SK-N-MC (cell line): ENCODE data around the gene REC8.
A peak's percentile ranks its signal among the peaks of the same experiment; 100 is the strongest.

Experiments used
- DNase-seq: peaks from one replicate; pipeline ENCODE4 v3.0.0-alpha.2; 2011; ENCODE audit warnings: low read depth, low spot score
- H3K27ac ChIP-seq: fragments of 200-600 bp; sonication (generic); 2 replicates; pipeline ENCODE4 v1.5.1; 2016; ENCODE audit warnings: mixed run types
- H3K36me3 ChIP-seq: fragments of 200-600 bp; sonication (generic); 2 replicates; pipeline ENCODE4 v1.6.1; 2017; ENCODE audit warnings: antibody characterized with exemption, low read length, mixed read lengths; ENCODE audit not compliant: insufficient read depth
- H3K4me3 ChIP-seq: fragments of 200-600 bp; sonication (generic); 2 replicates; pipeline ENCODE4 v1.5.1; 2016
- H3K9ac ChIP-seq: fragments of 200-600 bp; sonication (generic); 2 replicates; pipeline ENCODE4 v1.8.0; 2017; ENCODE audit warnings: mixed run types, mixed read lengths; ENCODE audit not compliant: insufficient read length
- H3K9me3 ChIP-seq: fragments of 200-600 bp; sonication (generic); 2 replicates; pipeline ENCODE4 v1.6.1; 2017; ENCODE audit warnings: low read depth, mild to moderate bottlenecking, antibody characterized with exemption, low read length, moderate library complexity, mixed read lengths
- EZH2 ChIP-seq: fragments of 200-600 bp; sonication (generic); IDR thresholded peaks from one replicate; pipeline ENCODE4 v1.6.1; 2017; ENCODE audit warnings: antibody characterized with exemption
- FOXP2 ChIP-seq: optimal IDR thresholded peaks from 2 replicates; pipeline ENCODE3; 2011; ENCODE audit warnings: mild to moderate bottlenecking, moderate library complexity; ENCODE audit not compliant: insufficient read depth; ENCODE audit errors: extremely low read length, control extremely low read depth
- POLR2AphosphoS5 ChIP-seq: IDR thresholded peaks from 2 replicates; pipeline ENCODE4 v1.6.1; 2012; ENCODE audit warnings: mild to moderate bottlenecking, low read depth, low read length, borderline replicate concordance

The REC8 gene

DNA sequence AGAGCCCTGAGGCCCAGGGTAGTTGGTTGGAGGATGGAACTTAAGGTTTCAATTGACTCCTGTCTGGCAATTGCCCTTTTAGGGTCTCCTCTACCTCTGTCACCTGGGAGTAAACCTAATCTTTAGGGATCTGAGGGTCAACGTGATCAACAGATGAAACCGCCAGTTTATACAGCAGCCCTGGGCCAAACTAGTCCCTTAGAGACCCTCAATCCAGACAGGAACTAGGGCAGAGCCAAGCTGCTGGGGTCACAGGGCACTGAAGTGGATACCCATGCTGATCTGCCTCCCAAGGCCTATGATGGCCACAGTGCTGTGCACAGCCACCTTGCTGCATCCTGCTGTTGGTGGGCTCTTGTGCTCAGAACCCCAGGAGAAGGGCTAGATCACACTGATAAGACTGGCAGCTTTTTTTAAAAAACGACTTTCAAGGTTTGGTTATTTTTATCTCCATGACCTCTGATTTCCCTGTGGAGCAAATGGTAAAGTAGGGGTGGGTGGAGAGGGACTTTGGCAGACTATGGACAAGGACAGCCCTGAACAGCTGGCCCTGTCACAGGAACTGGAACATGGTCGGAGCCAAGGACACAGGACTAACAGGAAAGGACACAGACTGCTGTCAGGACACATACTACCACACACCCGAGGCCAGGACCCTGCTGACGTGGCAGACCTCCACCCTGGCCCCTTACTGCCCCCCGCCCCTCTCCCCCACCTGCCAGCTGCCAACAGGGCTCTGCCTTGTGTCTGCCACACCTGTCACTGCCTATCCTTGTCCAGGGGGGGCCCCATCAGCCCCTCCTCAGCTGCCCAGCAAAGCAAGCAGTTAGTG is 40.9 kb upstream of the REC8 start:
- no peak for DNase-seq
- no peaks in the 10 kb centered on the region for H3K36me3 ChIP-seq
- H3K9ac ChIP-seq: no peak overlapping the region
- TF ChIP-seq EZH2: no peak
- no peak for TF ChIP-seq POLR2AphosphoS5
- TF ChIP-seq FOXP2: no peak
- no peaks in the 10 kb centered on the region for H3K9me3 ChIP-seq
- no peak overlapping the region for H3K4me3 ChIP-seq
- no peak overlapping the region for H3K27ac ChIP-seq

DNA sequence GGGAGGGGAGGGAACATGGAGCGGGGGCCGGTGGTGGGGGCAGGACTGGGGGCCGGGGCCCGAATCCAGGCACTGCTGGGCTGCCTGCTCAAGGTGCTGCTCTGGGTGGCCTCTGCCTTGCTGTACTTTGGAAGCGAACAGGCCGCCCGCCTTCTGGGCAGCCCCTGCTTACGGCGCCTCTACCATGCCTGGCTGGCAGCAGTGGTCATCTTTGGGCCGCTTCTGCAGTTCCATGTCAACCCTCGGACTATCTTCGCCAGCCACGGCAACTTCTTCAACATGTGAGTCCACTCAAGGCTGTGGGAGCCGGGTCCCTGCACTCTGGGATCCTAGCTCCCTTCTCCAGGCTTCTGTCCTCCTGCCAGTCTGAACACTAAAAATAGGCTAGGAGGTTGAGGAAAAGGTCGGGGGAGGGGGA is 40.3 kb upstream of the REC8 start:
- DNase-seq: no peak
- no peak for TF ChIP-seq POLR2AphosphoS5
- TF ChIP-seq FOXP2: no peak
- TF ChIP-seq EZH2: no peak
- Histone ChIP-seq H3K36me3 (no peaks in the 10 kb centered on the region), H3K9ac (no peak overlapping the region), H3K9me3 (no peaks in the 10 kb centered on the region), H3K4me3 (no peak overlapping the region), H3K27ac (no peak overlapping the region)

GRCh38 chr14:24132061-24132685 is 39.7 kb upstream of the REC8 start:
- DNase-seq: no peak
- H3K4me3 ChIP-seq: no peak overlapping the region
- TF ChIP-seq EZH2 (no peak), FOXP2 (no peak), POLR2AphosphoS5 (no peak)
- no peaks in the 10 kb centered on the region for H3K9me3 ChIP-seq
- H3K27ac ChIP-seq: no peak overlapping the region
- no peaks in the 10 kb centered on the region for H3K36me3 ChIP-seq
- H3K9ac ChIP-seq: no peak overlapping the region

GRCh38 chr14:24132976-24133375 is 38.9 kb upstream of the REC8 start:
- Histone ChIP-seq H3K36me3 (peaks cover under 1% of the 10 kb centered on the region; the same call in 1 of the 2 replicates), H3K9me3 (no peaks in the 10 kb centered on the region), H3K27ac (no peak overlapping the region), H3K4me3 (no peak overlapping the region), H3K9ac (no peak overlapping the region)
- no peak for DNase-seq
- no peak for TF ChIP-seq FOXP2
- no peak for TF ChIP-seq EZH2
- no peak for TF ChIP-seq POLR2AphosphoS5

DNA sequence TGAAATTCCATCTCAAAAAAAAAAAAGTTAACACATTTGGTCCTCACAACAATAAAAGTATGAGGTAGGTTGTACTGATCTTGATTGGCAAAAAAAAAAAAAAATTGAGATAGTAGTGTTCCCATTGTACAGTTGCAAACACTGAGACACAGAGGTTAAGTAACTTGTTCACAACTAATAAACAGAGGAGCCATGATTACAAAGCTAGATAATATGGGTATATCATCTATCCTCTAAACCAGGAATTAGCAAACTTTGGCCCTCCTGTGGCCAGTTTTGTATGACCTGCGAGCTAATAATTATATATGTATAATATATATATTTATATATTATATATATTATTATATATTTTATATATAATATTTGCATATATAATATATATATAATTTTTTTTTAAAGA is 38.1 kb upstream of the REC8 start:
- TF ChIP-seq EZH2 (no peak), FOXP2 (no peak), POLR2AphosphoS5 (no peak)
- H3K9ac ChIP-seq: no peak overlapping the region
- no peak for DNase-seq
- no peaks in the 10 kb centered on the region for H3K9me3 ChIP-seq
- no peak overlapping the region for H3K27ac ChIP-seq
- H3K36me3 ChIP-seq: peaks cover 8% of the 10 kb centered on the region
- H3K4me3 ChIP-seq: no peak overlapping the region

DNA sequence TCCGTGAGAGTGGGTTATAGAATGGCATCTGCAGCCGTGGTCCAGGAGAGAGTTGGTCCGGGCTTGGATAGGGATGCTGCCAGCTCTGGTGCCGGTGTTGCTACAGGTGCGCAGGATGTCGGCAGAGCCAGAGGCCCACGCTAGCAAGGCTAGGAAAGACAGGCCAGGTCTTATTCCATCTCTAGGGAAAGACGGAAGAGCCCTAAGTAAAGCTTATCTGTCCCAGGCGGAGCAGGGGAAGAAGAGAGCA is 36.4 kb upstream of the REC8 start:
- no peak for DNase-seq
- no peaks in the 10 kb centered on the region for H3K9me3 ChIP-seq
- peaks cover 19% of the 10 kb centered on the region for H3K36me3 ChIP-seq
- TF ChIP-seq EZH2 (no peak), FOXP2 (no peak), POLR2AphosphoS5 (no peak)
- H3K4me3 ChIP-seq: peak overlapping the region; percentile 94
- no peak overlapping the region for H3K27ac ChIP-seq
- H3K9ac ChIP-seq: no peak overlapping the region

DNA sequence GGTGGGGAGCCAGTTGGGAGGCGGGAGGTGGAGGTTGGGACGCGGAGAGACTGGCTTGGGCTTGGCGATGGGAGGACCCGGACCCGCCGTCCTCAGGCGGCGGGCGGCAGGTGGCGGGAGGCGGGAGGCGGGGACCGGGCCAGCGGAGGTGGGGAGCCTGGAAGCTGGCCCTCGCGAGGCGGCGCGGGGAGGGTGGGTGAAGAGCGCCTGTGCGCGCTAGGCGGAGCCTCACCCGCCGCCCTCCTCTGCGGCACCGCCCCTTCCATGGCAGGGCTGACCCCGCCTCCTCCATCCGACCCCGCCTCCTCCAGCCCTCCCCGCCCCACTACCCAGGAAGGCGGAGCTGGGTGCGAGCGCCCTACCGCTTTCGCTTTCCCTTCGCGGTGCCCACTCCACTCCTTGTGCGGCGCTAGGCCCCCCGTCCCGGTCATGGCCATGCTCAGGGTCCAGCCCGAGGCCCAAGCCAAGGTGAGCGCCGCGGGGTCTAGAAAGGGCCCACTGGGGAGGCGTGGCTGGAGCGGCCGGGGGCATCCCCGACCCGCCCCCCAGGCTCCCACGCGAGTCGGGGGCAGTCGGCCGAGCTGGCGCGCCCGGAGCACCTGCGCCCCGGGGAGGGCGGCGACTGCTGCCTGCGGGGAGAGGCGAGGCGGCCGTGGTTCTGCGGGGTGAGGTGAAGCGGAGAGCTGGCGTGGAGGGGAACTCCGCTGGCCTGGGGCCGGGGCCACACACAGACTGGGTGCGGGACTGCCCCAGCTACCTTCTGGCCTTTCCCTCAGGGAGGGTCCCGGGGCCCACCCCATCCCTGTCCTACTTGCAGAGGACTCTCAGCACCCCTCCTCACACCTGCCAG is 35.8 kb upstream of the REC8 start, which contains the start of gene PSME1:
Gene PSME1, plus strand, starts transcription at position 361 of the 850 bp plus-strand sequence. Its CDS starts 69 bp downstream, at position 430.
- no peaks in the 10 kb centered on the region for H3K9me3 ChIP-seq
- peak within 1 kb of the TSS; percentile 94 for H3K4me3 ChIP-seq
- no peak within 1 kb of the TSS for H3K27ac ChIP-seq
- TF ChIP-seq FOXP2 (peak; percentile 77), EZH2 (no peak), POLR2AphosphoS5 (peak; percentile 71; the same call in 1 of the 2 replicates)
- peak within 1 kb of the TSS; percentile 84 for H3K9ac ChIP-seq
- peaks cover 19% of the 10 kb centered on the region for H3K36me3 ChIP-seq
- DNase-seq: no peak

GRCh38 chr14:24136684-24137528 is 35.0 kb upstream of the REC8 start:
- Histone ChIP-seq H3K36me3 (peaks cover 19% of the 10 kb centered on the region), H3K9me3 (no peaks in the 10 kb centered on the region), H3K9ac (peak overlapping the region; percentile 84), H3K4me3 (peak overlapping the region; percentile 94), H3K27ac (no peak overlapping the region)
- no peak for TF ChIP-seq POLR2AphosphoS5
- TF ChIP-seq EZH2: no peak
- TF ChIP-seq FOXP2: no peak
- DNase-seq: no peak
